Loucy (cell line): Measurements from ENCODE around the gene RPL5.

Experiments used
- EZH2phosphoT487 ChIP-seq: fragments of 200-600 bp; IDR thresholded peaks from 2 replicates; pipeline ENCODE4 v1.6.1; 2018; ENCODE audit warnings: antibody characterized with exemption, mild to moderate bottlenecking, moderate library complexity, borderline replicate concordance
- TF ChIP-seq, protein P1 (sequence below): fragments of 200-600 bp; sonication (generic); conservative IDR thresholded peaks from 2 replicates; pipeline ENCODE4 v1.5.1; 2014; ENCODE audit warnings: mild to moderate bottlenecking, antibody characterized with exemption, low read length

DNA sequence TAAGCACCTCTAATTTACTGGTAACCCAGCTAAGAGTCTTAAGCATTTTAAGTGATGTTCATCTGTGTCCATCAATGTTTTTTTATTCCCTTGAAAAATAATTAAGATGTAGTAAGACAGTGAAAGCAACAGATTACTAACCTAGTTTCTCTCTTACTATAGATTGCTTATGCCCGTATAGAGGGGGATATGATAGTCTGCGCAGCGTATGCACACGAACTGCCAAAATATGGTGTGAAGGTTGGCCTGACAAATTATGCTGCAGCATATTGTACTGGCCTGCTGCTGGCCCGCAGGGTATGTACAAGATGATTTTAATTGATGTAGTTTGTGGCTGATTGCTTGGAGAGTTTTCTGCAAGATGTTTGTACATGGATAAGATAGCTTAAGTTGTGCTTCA is 2.8 kb downstream of the RPL5 start:
- TF ChIP-seq, protein P1, sequence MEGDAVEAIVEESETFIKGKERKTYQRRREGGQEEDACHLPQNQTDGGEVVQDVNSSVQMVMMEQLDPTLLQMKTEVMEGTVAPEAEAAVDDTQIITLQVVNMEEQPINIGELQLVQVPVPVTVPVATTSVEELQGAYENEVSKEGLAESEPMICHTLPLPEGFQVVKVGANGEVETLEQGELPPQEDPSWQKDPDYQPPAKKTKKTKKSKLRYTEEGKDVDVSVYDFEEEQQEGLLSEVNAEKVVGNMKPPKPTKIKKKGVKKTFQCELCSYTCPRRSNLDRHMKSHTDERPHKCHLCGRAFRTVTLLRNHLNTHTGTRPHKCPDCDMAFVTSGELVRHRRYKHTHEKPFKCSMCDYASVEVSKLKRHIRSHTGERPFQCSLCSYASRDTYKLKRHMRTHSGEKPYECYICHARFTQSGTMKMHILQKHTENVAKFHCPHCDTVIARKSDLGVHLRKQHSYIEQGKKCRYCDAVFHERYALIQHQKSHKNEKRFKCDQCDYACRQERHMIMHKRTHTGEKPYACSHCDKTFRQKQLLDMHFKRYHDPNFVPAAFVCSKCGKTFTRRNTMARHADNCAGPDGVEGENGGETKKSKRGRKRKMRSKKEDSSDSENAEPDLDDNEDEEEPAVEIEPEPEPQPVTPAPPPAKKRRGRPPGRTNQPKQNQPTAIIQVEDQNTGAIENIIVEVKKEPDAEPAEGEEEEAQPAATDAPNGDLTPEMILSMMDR = no peak
- no peak for TF ChIP-seq EZH2phosphoT487
